SK-N-SH (cell line): Measurements from ENCODE around the gene PHLDA3.

Experiments used
- EP300 ChIP-seq, 2 experiments: IDR thresholded peaks; 2 replicates each; pipeline versions ENCODE4 v1.4.0 to v1.6.1; 2012; ENCODE audit warnings: borderline replicate concordance in 1 of 2, low read depth in 1 of 2, low read length in 1 of 2
- GABPA ChIP-seq: IDR thresholded peaks from 2 replicates; pipeline ENCODE4 v1.4.0; 2012; ENCODE audit warnings: low read depth, mild to moderate bottlenecking
- IRF3 ChIP-seq: fragments of 150-350 bp; IDR thresholded peaks from 2 replicates; pipeline ENCODE4 v1.6.1; 2016; ENCODE audit warnings: mild to moderate bottlenecking, low read depth, low read length
- NFIC ChIP-seq: IDR thresholded peaks from 2 replicates; pipeline ENCODE4 v1.4.0; 2012; ENCODE audit warnings: borderline replicate concordance
- RFX5 ChIP-seq: IDR thresholded peaks from 2 replicates; pipeline ENCODE4 v1.6.1; 2012; ENCODE audit warnings: mild to moderate bottlenecking, improper control_type of control experiment, low read length
- RXRA ChIP-seq: IDR thresholded peaks from 2 replicates; pipeline ENCODE4 v1.4.0; 2012; ENCODE audit warnings: low read depth, mild to moderate bottlenecking, borderline replicate concordance
- TAF1 ChIP-seq: IDR thresholded peaks from 2 replicates; pipeline ENCODE4 v1.6.1; 2012; ENCODE audit warnings: low read depth, mild to moderate bottlenecking, low read length, moderate library complexity, borderline replicate concordance
- YY1 ChIP-seq: IDR thresholded peaks from 2 replicates; pipeline ENCODE4 v1.4.0; 2012; ENCODE audit warnings: low read depth, mild to moderate bottlenecking
- TF ChIP-seq, protein P1 (sequence below): fragments of 200-600 bp; sonication (generic); IDR thresholded peaks from 2 replicates; pipeline ENCODE4 v1.6.1; 2017; ENCODE audit warnings: antibody characterized with exemption, mild to moderate bottlenecking, moderate library complexity

DNA sequence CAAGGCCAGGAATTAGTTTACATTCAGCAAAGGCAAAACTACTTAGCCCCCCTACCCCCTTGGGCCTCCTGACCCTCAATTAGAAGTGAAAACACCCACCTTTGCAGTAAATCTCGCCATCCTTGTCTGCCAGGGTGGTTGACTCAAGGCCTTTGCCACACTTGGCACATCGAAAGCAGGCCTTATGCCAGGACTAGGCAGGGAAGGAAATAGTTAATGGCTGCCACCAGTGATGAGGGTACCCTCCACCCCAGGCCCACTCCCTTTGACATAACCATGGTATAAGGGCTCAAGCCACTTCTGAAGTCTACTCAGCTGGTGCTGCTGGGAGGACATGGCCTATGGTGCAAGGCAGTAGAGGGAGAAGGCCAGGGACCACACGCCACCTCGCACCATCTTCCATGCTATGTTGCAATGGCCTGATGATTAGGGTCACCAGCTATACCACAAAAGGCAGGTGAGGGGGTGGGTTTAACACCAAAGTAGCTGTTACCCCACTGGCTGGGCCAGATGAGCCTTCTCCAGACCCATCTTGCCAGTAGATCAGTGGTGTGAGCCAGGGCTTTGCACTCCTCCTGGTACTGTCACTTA, 16.3 kb upstream of the PHLDA3 start:
- TF ChIP-seq, protein P1, sequence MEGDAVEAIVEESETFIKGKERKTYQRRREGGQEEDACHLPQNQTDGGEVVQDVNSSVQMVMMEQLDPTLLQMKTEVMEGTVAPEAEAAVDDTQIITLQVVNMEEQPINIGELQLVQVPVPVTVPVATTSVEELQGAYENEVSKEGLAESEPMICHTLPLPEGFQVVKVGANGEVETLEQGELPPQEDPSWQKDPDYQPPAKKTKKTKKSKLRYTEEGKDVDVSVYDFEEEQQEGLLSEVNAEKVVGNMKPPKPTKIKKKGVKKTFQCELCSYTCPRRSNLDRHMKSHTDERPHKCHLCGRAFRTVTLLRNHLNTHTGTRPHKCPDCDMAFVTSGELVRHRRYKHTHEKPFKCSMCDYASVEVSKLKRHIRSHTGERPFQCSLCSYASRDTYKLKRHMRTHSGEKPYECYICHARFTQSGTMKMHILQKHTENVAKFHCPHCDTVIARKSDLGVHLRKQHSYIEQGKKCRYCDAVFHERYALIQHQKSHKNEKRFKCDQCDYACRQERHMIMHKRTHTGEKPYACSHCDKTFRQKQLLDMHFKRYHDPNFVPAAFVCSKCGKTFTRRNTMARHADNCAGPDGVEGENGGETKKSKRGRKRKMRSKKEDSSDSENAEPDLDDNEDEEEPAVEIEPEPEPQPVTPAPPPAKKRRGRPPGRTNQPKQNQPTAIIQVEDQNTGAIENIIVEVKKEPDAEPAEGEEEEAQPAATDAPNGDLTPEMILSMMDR = no peak
- TF ChIP-seq EP300 (IDR thresholded peaks at IDR 0.05; ENCODE audit: borderline replicate concordance in 1 of 2, low read depth in 1 of 2, low read length in 1 of 2) (no peak), IRF3 (no peak), NFIC (no peak), RXRA (no peak), TAF1 (no peak), RFX5 (no peak), GABPA (no peak), YY1 (no peak)
